GM21717 (cell line): ENCODE measurements around the gene ZBTB7B.

Experiments
- ATAC-seq: cut with Tn5 transposase; IDR thresholded peaks from one replicate; pipeline ENCODE4 v1.9.1; 2021; ENCODE audit warnings: mild to moderate bottlenecking, moderate library complexity; ENCODE audit not compliant: unreplicated experiment

Gene ZBTB7B

DNA sequence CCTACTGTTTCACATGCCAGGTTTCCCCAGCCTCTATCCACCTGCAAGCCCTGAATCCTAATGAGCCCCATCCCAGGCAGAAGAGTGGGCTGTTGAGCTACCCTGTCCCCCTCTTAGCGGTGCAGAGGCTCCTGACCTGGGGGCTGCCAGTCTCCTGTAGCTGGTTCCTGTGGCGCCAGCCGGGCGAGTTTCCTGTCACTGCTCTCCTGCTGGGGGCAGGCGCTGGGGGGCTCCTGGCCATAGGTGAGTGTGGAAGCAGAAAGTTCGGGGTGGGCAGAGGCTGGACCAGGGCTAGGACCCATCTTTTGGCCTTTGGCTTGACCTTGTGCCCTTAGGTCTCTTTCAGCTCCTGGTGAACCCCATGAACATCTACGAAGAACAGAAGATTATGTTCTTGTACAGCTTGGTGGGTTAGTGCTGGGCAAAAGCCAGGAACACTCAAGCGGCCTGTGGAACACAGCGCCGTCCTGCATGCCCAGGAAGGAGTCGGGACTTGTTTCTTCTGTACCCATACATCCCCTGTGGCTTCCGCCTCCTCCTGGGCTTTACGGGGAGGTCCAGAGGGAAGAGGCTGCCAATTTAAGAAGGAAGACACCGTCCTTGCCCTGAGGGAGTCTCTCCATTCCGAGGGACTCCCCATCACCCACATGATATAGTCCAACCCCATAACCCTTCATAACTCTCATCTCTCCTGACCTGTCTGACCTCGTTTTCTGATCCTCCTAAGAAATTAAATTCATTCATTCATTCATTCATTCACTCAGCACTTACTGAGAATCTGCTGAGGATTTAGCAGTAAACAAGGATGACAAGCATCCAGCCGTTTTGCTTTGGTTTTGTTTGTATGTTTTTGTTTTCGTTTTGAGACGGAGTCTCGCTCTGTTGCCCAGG, 32.0 kb downstream of the ZBTB7B start:
- ATAC-seq, result no peak

DNA sequence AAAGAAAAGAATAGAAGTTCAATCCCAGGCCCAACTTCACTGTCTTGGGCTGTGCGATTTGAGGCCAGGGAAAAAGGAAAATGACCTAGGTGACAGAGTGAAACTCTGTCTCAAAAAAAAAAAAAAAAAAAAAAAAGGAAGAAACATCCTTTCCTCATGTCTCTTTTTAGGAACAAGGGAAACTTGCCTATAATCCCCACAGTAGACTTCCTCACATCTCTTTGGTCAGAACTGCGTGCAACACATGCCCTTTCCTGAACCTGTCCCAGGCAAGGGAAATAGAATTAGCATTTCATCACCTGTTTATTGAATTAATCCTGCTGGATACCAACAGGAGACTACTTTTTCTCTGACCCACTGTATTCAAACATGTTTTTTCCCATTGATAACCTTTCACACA, 33.3 kb downstream of the ZBTB7B start:
- no peak for ATAC-seq

DNA sequence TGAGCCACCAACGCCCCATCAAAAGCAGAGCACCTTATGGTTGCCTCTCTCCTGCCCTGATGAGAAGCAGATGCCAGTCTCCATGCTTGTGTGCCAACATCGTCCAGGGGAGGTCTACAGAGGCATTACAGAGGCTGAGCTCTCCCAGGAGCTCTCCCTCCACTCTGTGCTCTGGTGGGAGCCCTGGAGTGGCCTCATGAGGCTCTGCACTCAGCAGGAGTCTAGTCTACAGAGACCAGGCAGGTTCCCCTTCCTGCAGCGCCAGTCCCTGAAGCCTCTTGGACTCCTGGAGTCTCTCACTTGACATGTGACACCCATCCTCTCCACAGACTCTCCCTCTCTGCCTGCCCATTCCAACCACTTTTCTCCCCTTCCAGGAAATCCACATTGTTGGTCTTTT, 34.4 kb downstream of the ZBTB7B start:
- ATAC-seq, result no peak

DNA sequence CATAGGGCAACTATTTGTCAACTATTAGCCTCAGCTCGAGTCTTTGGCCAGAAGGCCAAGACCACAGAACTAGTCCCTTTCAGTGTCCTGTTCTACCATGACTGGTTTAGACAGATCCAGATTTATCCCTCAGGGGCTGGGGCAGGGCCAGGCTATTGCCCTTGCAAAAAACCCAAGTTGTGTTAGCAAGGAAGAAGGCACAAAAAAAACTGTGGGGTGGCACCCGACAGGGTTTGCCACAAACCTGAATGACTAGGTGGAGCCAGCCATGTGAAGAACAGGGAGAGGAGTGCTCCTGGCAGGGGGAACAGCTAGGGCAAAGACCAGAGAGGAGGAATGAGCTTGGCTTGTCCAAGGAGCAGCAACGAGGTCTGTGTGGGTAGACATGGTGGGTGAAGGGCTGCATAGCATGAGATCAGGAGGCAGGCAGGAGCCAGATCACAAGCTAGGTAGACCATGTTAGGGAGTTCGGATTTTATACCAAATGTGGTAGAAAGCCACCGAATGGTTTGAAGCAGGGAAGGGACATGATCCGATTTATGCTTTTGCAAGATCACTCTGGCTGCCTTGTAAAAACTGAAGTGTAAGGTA, 35.3 kb downstream of the ZBTB7B start:
- no peak for ATAC-seq

DNA sequence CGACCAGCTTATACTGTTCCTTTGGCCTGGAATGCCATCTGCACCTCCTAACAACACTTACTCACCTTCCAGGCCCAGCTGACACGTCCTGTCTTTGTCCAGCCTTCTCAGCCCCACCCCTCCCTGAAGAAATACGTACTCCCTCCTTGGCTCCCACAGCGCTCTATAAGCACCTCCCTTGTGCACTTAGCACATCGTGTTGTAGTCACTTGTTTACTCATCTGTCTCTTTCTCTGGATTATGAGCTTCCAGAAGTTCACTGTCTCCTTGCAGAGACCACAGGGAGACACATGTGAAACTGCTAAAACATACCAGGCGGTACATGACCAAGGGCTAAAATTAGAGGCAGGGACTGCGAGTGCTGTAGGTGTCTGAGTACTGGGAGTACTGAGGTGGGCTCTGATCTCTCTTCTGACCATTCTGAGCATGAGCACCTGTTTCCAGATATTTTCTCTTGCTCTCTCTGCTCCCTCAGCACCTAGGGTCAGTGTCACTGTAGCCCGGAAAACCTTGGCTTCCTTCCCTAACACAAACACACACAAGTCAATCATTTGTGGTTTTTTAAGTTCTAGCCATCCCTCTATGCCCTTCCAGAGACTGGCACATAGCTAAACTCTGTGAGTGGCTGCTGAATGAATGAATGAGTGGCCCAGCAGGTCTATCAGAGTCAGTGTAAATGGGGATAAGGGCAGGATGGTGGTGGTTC, 36.2 kb downstream of the ZBTB7B start:
- ATAC-seq, result no peak

DNA sequence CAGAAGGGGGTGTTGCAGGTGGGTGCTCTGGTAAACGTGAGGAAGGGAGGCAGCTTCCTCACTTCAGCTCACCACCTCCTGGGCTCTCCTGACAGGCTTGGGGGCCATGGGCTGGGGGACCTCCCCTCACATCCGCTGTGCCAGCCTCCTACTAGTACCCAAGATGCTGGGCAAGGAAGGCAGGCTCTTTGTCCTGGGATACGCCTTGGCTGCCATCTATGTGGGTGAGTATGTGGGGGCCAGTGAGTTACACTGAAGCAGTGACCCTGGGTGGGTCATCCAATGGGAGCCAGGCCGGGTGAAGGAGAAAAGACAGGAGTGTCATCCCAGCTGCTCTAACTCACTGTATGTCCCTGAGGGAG, 36.7 kb downstream of the ZBTB7B start:
- ATAC-seq, result no peak

DNA sequence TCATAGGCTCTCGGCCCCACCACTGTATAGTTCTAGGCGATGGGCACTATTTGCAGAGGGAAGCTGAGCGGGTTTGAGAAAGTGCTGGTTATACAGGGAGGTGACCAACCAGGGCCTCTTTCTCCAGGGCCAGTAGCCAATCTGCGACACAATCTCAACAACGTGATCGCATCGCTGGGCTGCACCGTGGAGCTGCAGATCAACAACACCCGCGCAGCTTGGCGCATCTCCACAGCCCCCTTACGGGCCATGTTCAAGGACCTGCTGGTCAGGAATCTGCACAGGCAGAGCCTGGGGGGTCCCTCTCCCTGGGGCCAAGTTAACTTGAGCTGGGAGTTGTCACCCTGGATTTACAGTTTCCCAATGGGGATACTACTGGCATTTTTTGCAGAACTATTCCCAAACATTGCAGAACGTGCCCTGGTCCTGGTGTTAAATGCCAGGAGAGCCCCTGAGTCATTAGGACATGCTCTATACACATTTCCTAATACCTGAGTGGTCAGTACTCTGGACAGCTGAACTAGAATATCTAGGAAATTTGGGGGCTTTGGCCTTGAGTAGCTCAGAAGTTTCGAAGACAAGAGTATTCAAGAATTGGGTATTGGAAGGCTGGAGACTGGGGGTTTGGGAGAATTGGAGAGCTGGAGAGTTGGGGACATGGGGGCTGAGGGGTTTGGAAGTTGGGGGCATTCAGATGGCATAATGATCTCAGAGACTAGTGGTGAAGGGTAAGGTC, 37.9 kb downstream of the ZBTB7B start:
- no peak for ATAC-seq

DNA sequence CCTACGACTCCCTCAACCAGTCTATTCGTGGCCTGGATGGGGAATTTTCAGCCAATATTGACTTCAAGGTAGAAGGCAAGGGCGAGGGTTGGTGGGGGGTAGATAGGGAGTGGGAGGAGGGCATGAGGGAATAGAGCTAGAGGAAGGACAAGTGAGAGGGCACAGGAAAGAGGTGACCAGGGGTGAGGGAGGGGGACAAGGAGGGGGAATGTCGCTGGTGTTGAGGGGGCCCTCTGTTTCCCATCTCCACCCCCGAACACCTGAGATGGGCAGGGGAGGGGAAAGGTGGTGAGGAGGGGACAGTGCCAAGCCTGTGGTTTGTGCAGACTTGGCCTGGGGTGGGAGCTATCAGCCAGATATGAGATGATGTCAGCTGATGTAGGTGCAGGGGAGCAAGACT, 40.2 kb downstream of the ZBTB7B start:
- ATAC-seq, result no peak

DNA sequence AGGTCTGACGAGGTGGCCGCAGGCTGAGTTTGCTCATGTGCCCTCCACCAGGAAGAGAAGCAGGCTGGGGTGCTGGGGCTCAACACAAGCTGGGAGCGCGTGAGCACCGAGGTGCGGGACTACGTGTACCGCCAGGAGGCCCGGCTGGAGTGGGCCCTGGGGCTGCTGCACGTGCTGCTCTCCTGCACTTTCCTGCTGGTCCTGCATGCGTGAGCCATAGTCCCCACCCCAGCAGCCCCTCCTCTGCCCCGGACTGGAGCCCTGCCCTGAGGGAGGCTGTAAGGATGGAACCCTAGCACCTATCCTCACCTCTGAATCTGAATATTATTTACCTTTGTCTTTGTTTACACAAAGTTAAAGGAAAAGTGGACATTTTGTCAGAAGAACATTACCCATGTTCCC, 40.7 kb downstream of the ZBTB7B start:
- ATAC-seq, result no peak

DNA sequence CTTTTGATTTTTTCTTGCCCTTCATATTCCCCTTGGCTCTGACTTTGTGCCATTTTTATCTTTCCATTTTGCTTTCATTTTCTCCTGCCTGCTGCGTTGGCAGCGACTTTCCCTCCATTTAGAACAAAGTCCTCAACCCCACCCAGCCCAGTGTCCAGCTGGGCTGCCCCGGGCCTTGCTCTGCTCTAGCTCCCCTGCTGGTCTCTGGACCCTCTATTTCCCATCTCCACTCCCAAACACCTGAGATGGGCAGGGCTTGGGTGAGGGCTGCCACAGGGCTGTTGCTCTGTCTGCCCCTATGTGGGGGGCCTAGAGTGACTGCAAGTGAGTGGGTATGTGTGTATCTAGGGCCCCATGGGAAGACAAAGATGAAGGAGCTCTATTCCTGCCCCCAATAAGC, 41.2 kb downstream of the ZBTB7B start:
- ATAC-seq, result no peak

DNA sequence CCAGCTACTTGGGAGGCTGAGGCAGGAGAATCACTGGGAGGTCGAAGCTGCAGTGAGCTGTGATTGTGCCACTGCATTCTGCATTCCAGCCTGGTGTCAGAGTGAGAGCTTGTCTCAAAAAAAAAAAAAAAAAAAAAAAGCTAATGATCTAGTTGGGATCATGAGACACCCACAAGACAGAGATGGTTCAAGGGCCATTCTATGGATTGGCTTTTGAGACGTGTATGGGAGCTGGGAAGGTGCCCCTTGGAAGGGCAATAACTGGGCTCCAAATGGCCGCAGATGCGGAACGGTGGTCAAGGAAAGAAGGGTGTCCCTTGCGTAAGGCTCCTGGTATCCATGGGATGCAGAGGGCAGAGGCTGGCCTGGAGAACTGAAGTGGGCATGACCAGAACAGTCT, 41.8 kb downstream of the ZBTB7B start:
- ATAC-seq, result no peak

DNA sequence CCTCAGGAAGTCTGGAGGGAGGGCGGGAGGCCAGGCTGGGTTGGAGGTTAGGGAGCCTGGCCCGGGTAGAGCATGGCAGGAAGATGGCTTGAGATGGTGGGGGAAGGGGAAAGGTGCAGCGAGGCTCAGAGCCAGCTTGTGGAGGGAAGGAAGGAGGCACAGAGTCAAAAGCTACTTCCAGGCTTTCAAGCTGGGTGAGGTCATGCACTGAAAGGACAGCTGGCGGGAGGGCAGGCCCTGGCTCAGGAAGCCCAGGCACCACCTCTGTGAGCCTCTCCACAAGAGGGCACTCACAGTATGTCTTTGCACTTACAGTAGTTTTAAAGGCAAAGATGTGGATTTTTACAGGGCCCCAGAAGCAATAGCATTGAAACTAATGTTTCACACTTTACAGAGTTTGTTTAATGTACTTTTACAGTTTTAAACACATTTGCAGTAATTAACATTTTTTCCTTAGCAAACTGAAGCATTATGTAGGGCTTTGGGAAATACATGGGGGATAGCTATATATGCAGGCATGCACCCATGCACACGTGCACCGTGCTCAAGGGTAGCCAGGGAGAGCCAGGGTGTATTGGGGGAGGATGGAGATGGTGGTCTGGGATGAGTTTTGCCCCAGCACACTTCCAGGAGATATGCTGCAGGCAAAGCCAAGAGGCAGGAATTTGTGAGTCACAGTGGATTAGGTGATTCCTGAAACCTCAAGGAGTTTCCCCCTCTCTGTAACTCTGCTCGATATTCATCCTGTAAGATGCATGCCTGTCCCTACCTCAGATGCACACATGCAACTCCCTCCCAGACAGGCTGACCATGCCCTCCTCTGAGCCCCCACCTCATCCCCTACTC, 42.4 kb downstream of the ZBTB7B start:
- ATAC-seq, result no peak

DNA sequence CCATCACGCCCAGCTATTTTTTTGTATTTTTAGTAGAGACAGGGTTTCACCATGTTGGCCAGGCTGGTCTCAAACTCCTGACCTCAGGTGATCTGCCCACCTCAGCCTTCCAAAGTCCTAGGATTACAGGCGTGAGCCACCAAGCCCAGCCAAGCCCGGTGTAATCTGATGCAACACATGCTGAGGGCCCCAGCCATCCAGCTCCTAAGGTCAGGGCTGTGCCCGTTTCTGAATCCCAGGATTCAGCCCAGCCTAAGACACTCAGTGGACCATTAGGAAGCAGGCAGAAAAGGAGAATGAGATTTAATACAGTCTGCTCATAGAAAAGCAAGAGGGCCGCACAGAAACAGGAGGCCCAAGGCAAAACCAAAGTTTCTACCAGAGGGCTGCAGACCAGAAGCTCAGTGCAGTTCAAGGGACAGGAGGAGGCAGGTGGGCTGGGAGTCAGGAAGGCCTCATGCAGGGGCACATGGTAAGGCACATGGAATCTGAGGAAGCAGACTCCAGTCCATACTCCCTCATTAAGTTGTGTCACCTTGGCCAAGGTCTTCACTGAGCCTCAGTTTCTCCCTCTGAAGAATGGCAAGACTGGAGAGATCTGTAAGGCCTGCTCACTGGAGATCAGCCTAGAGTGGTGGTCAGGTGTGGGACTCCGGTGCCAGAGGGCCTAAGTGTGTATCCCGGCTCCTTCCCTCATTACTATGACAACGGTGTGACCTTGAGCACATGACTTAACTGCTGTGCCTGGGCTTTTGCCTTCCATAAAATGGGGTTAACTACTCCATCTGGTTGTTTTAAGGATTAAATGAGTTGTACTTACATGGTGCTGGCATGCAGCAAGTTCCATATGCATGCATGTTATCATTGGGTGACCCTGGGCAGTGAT, 46.1 kb downstream of the ZBTB7B start:
- no peak for ATAC-seq

DNA sequence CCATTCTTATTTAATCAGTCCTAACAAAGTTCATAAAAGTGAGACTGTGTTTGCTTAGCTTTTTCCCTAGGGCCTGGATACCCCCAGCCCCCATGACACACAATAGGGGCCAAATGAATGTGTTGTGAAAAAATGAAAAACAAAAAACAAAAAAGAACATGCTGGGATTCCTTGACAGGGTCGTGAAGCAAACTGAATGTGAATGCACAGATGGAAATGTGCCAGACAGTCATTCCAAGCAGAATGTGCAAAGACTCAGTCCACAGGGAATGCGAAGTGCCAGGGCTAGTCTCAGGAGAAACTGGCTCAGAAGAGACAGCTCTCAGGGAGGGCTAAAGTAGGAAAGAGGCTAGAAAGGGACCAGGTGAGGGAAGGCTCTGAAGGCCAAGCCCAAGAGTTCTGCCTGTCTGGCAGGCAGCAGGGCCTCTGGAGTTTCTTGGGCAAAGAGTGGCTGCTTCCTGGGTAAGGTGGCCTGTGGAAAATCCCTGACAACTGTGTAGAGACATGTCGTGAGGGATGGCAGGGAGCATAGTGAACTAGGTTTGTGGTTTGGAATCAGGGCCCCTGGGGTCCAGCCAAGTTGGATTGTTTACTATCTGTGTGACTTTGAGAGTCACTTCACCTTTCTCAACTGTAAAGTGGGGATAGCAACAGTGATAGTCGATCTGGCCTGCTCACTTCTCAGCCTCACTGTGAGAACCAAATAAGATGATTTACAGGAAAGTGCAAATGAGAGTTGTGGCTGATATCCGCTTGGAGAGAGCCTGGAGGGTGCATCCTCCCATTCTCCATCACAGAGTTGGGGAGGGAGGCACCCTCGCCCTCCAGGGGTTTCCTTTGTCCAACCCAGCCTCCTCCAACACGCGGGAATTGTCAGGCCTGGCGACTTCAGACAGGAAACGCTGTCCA, 47.3 kb downstream of the ZBTB7B start:
- ATAC-seq, result no peak

DNA sequence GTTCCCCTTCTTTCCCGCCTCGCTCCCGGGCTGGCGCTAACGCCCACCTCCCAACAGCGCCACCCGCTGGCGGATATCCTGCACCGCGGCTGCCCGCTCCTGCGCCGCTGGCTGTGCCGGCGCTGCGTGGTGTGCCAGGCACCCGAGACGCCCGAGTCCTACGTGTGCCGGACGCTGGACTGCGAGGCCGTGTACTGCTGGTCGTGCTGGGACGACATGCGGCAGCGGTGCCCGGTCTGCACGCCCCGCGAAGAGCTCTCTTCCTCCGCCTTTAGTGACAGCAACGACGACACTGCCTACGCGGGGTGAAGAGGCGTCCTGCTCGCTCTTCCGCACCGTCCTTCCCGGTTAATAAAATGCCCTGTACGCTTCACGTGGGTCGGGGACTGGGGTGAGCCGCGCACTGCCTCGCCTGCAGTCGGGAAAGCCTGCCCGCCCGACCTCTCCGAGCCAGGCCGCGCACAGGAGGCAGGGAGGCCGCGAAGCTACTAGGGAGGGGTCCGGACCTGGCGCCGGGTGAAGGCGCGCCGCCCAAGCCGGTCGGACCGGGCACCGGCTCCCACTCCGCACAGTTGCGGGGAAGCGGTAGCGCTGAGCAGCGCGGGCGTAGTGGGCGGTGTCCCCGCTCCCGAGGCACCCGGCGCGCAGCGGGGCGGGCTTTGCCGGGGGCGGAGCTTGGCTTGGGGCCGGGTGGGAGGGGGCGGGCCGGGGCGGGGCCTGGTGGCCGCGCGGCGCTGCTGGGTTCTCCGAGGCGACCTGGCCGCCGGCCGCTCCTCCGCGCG, 48.1 kb downstream of the ZBTB7B start, which contains the start of gene ADAM15:
Gene ADAM15, plus strand, starts transcription at position 757 of the 782 bp plus-strand sequence. CDS start 71 bp downstream, outside the sequence.
- ATAC-seq, result peak; percentile 52

DNA sequence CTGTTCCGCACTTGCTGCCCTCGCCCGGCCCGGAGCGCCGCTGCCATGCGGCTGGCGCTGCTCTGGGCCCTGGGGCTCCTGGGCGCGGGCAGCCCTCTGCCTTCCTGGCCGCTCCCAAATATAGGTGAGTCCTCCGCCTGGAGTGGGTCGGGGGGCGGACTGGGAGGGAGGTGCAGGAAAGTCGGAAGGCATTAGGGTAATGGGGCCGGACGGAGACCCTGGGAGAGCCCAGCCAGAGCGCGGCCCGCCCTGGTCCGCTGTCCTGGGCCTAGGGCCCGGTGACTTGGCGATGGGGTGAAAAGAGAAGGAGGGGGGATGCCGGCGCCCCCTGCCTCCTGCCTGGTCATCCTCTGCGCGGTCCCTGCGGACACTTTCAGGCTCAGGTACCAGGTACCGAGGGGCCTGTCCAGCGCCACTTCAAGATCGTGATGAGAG, 48.8 kb downstream of the ZBTB7B start:
- peak; percentile 1 for ATAC-seq

DNA sequence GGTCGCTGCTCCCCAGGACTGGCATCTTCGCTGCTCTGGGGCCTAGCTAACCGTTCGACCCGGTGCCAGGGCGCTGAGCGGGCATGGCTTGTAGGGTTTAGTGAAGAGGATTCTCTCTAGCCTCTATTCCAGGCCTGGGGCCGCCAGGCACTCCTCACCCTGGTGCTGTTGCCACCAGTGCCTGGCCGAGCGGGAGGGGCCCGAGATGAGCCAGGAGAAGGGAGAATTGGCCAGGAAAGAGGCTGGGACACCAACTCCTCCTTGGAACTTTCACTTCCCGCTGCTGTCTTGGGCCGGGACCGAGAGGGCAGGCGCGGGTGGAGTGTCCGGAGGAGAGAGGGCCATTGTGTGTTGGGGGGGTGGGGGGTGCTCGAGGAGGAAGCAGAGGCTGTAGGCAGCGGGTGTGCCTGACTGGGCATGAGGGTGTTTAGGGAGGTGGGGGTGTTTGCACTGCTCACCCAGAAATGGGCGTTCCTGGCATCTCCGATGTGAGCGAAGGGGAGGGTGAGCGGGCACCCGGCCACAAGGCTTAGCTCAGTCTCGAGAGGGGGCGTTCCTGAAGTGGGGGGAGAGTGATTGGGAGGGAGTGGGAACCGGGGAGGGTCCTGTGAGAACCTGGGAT, 49.3 kb downstream of the ZBTB7B start:
- ATAC-seq, result no peak
